Superior temporal gyrus (tissue), 1 donor: ENCODE data around the gene SLC47A2.
A peak's percentile ranks its signal among the peaks of the same experiment; 100 is the strongest.

ENCODE experiments used
- DNase-seq: peaks from one replicate; pipeline ENCODE4 v3.0.0-alpha.2; 2016; ENCODE audit errors: extremely low spot score

The SLC47A2 gene

GRCh38 chr17:19664821-19665181 lies 51.6 kb downstream of the SLC47A2 start:
- DNase-seq: no peak

- no peak for DNase-seq
Observed at GRCh38 chr17:19664136-19664820, 52.1 kb downstream of the SLC47A2 start.

- DNase-seq: no peak
Observed at GRCh38 chr17:19663097-19663496, 53.3 kb downstream of the SLC47A2 start.

- DNase-seq: no peak
Observed at GRCh38 chr17:19661121-19661520, 55.3 kb downstream of the SLC47A2 start.

- DNase-seq: no peak
Observed at GRCh38 chr17:19660219-19660870, 56.0 kb downstream of the SLC47A2 start.

GRCh38 chr17:19659366-19660177 lies 56.8 kb downstream of the SLC47A2 start:
- no peak for DNase-seq

- DNase-seq: no peak
Observed at GRCh38 chr17:19656851-19657581, 59.4 kb downstream of the SLC47A2 start.

- DNase-seq: no peak
Observed at GRCh38 chr17:19656336-19656735, 60.0 kb downstream of the SLC47A2 start.

GRCh38 chr17:19654896-19655295 lies 61.5 kb downstream of the SLC47A2 start:
- no peak for DNase-seq

GRCh38 chr17:19654342-19654886 lies 62.0 kb downstream of the SLC47A2 start:
- no peak for DNase-seq

- DNase-seq: no peak
Observed at GRCh38 chr17:19652595-19652994, 63.8 kb downstream of the SLC47A2 start.

GRCh38 chr17:19651451-19652238 lies 64.7 kb downstream of the SLC47A2 start:
- no peak for DNase-seq

GRCh38 chr17:19650826-19651225 lies 65.6 kb downstream of the SLC47A2 start:
- no peak for DNase-seq

GRCh38 chr17:19649274-19649541 lies 67.2 kb downstream of the SLC47A2 start:
- no peak for DNase-seq

- peak; percentile 98 for DNase-seq
Observed at GRCh38 chr17:19648475-19649273, 67.7 kb downstream of the SLC47A2 start, which contains the start of gene ALDH3A2. Gene ALDH3A2, plus strand, starts transcription at chr17:19648751. Its CDS starts 221 bp downstream, at chr17:19648972.

GRCh38 chr17:19647697-19648474 lies 68.5 kb downstream of the SLC47A2 start:
- peak; percentile 85 for DNase-seq

GRCh38 chr17:19646788-19647696 lies 69.3 kb downstream of the SLC47A2 start:
- DNase-seq: no peak

GRCh38 chr17:19645734-19646201 lies 70.6 kb downstream of the SLC47A2 start:
- peak; percentile 78 for DNase-seq
